ENCODE data around the gene AGMAT. TPM values are rescaled to one million over a fixed set of nuclear protein-coding genes. Genes with fewer than 3 reads are reported as not detected.

AGMAT gene
- total and polyA plus RNA-seq, 9 of the 15 experiments (the other 6 are each of a cell fraction or from before 2014, with no cell fraction given): not detected

DNA sequence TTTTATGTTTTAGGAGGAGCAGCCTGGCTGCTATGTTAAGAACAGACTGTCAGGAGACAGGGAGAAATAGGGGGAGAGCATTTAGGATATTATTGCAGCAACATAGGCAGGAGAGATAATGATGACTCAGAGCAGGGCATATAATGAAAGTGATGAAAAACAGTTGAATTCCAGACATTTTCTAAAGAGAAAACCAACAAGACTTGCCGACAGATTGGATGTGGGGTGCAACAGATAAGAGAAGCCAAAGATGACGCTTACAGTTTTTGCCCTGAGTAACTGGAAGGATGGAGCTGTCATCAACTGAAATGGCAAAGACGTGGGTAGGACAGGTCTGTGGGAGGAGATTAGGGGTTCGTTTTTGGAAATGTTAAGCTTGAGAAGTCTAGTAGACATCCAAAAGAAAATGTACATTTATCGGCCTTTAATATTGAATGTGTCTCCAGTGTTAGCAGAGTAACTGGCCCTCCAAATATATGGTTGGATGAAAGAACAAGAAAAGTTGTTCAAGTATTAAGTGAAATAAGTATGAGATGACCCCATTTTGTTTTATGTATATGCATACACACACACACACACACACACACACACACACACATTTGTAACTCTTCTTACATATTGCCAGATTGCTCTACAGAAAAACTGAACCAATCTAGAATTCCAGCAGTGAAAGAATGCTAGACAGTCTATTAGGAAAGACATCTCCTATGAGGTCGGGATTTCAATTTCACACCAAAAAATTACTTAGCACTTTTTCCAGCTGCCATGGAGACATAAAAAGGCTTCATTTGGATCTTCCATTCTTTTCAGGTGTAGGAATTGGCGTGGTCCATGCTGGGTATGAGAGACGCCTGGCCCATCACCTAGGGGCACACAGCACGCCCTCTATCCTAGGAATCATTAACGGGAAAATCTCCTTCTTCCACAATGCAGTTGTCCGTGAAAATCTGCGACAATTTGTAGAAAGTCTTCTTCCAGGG is 41.0 kb downstream of the AGMAT start:
- Histone ChIP-seq H4K20me1 (replicated peaks; ENCODE audit: control insufficient read depth, insufficient read depth, low read length) (no peaks in the 10 kb centered on the region), H3K4me3 (no peak overlapping the region), H3K27ac (ENCODE audit: extremely low read depth, low read depth, low read length) (peak overlapping the region; percentile 98), H3K9me1 (ENCODE audit: control insufficient read depth, insufficient read depth, low read length) (no peaks in the 10 kb centered on the region), H3K4me1 (replicated peaks in 1 of 2; ENCODE audit: control insufficient read depth in 2 of 2, insufficient read depth in 2 of 2, low read length in 2 of 2) (peaks cover 16 to 37% of the 10 kb centered on the region in 2 experiments), H3K9ac (ENCODE audit: insufficient read depth in 1 of 2, low read depth in 2 of 2, low read length in 2 of 2) (peak overlapping the region; percentile 5 to 74; a peak in 3 of 4 replicates), H3K4me2 (ENCODE audit: insufficient read depth, low read length) (peak overlapping the region; percentile 81), H3K36me3 (ENCODE audit: control insufficient read depth, insufficient read depth, low read length) (peaks cover 82% of the 10 kb centered on the region), H3K9me3 (replicated peaks; ENCODE audit: control insufficient read depth, insufficient read depth, low read depth, low read length) (no peaks in the 10 kb centered on the region), H3K79me2 (ENCODE audit: control insufficient read depth, insufficient read depth, low read length) (no peaks in the 10 kb centered on the region), H2AFZ (ENCODE audit: low read depth, low read length) (peak overlapping the region; percentile 64), H3K27me3 (ENCODE audit: control insufficient read depth in 2 of 2, insufficient read depth in 2 of 2, low read length in 2 of 2) (no peaks in the 10 kb centered on the region)
- ATAC-seq (peak; percentile 96), DNase-seq (ENCODE audit: extremely low read depth in 1 of 4, low spot score in 3 of 4) (peak; percentile 70 to 97 (median 84)), FAIRE-seq (peak; percentile 98)
- intact Hi-C loops (cut with micrococcal nuclease) (loop anchor here (2.0 to 5.0 kb wide), 2 partner anchors 17 to 78 kb away; partner anchors contain the start of gene DNAJC16), in situ Hi-C loops (cut with MboI) (no loop called here)
- 36% methylated on average over 12 of the region's 12 CpGs for WGBS (ENCODE audit: insufficient coverage, low coverage, missing lambda C conversion rate)
- ChIA-PET POLR2A (interaction anchor here (0.6 to 1.8 kb wide), 10 partner anchors 9 to 1361 kb away, joined by 3 to 11 read pairs (median 4); partner anchors contain the start of gene DNAJC16), CTCF (ENCODE audit: low intra/inter-chr PET ratio) (no interaction called here)
- no TSS peak for BruUV-seq (replicated peaks)
- peak; percentile 83 for TF ChIP-seq MEF2D (tag; conservative IDR thresholded peaks at IDR 0.05; ENCODE audit: low read depth)
- TF ChIP-seq ZNF695 (CRISPR knock-in tag; IDR thresholded peaks at IDR 0.05): no peak
- TF ChIP-seq TCF3 (CRISPR knock-in tag; IDR thresholded peaks at IDR 0.05): peak; percentile 98
- TF ChIP-seq MITF (IDR thresholded peaks at IDR 0.05): 0 out of 2 replicates have a peak, but pooled peaks have one; percentile 47
- TF ChIP-seq ZNF41 (CRISPR knock-in tag; conservative IDR thresholded peaks at IDR 0.05): 0 out of 2 replicates have a peak, but pooled peaks have one; percentile 3
- TF ChIP-seq, protein P1, sequence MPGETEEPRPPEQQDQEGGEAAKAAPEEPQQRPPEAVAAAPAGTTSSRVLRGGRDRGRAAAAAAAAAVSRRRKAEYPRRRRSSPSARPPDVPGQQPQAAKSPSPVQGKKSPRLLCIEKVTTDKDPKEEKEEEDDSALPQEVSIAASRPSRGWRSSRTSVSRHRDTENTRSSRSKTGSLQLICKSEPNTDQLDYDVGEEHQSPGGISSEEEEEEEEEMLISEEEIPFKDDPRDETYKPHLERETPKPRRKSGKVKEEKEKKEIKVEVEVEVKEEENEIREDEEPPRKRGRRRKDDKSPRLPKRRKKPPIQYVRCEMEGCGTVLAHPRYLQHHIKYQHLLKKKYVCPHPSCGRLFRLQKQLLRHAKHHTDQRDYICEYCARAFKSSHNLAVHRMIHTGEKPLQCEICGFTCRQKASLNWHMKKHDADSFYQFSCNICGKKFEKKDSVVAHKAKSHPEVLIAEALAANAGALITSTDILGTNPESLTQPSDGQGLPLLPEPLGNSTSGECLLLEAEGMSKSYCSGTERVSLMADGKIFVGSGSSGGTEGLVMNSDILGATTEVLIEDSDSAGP (CRISPR knock-in tag; IDR thresholded peaks at IDR 0.05): no peak
- TF ChIP-seq NFRKB (IDR thresholded peaks at IDR 0.05; ENCODE audit: low read depth): peak; percentile 80
- TF ChIP-seq MTA2 (IDR thresholded peaks at IDR 0.05; ENCODE audit: low read depth): peak; percentile 94
- peak; percentile 88 for TF ChIP-seq CEBPG (CRISPR knock-in tag; IDR thresholded peaks at IDR 0.05)
- peak; percentile 84 to 94 for TF ChIP-seq CEBPG (tag; conservative IDR thresholded peaks at IDR 0.05 in 1 of 2, IDR thresholded peaks at IDR 0.05 in 1 of 2)
- peak; percentile 80 for TF ChIP-seq MAFK (IDR thresholded peaks at IDR 0.05; ENCODE audit: low read length)
- TF ChIP-seq CBFB (CRISPR knock-in tag; IDR thresholded peaks at IDR 0.05): no peak
- TF ChIP-seq CTBP1 (IDR thresholded peaks at IDR 0.05; ENCODE audit: borderline replicate concordance): peak; percentile 100
- peak; percentile 96 for TF ChIP-seq CHAMP1 (IDR thresholded peaks at IDR 0.05)
- TF ChIP-seq HNRNPK (IDR thresholded peaks at IDR 0.05; ENCODE audit: low read depth, low read length, poor library complexity, severe bottlenecking): no peak

Data from K562 (cell line).